Dermis microvascular lymphatic vessel endothelial cell (primary cell): ENCODE measurements around the gene ZC3H12C. TPM values are rescaled to one million over a fixed set of nuclear protein-coding genes. Genes with fewer than 3 reads are reported as not detected.
"Not testable (repeated sequence)": the region's sequence is repeated elsewhere in the genome, so short reads cannot be mapped to it uniquely, and the experiment has no call there.

Experiments
- DNase-seq, 2 donors: peaks; one replicate each; pipeline versions ENCODE4 v3.0.0 to v3.0.0-alpha.2; 2010; ENCODE audit warnings: low read depth in 2 of 2
- total RNA-seq: library from RNA; depleted of rRNA; stranded (reverse); fragments of >200 nt; gene quantifications from 2 replicates; pipeline ENCODE4 v1.2.1, GENCODE V29; 2014

Gene ZC3H12C
- 10.5 and 11.4 TPM in 2 replicates for total RNA-seq

DNA sequence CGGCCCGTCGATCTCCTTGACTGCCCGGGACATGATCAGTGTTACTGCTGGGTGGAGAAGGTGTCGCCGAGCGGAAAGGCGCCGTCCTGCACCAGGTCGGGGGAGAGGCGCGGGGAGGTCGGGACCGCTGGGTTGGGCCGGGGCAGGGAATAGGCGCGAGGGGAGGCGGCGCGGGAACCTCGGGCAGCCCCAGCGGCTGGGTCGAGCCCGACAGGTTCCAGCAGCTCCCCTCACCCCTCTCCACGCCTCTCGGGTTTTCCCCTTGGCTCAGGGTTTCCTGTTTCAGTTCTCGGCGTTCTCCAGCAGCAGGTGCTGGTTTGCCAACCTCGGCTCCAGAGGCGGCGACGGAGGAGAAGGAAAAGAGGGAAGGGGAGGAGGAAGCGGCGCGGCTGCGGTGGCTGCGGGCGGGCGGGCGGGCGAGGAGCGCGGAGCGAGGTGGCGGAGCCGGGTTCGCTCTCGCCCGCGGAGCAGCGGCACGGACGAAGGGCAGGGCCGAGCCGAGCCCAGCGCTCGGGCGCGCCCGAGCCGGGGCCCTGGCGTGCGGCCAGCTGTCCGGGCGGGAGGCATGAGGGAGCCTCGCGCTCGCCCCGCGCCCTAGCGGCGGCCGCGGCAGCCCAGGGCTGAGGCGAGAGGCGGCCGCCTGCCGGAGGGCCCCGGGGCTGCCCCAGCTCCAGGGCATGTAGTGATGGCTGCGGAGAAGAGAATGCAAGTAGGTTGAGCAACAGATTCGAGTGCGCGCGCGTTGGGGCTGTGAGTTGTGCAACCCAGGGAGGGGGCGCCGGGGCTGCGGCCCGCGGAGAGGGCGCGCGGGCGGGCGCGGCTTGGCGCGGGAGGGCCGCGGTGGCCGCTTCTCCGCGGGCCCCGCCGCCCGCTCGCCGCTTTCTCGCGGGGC lies at the start of gene ZC3H12C:
Gene ZC3H12C (plus strand): TSS at position 878 of the 892 bp plus-strand sequence. CDS start 20 bp downstream, outside the sequence.
- DNase-seq = peak; percentile 81 to 94

DNA sequence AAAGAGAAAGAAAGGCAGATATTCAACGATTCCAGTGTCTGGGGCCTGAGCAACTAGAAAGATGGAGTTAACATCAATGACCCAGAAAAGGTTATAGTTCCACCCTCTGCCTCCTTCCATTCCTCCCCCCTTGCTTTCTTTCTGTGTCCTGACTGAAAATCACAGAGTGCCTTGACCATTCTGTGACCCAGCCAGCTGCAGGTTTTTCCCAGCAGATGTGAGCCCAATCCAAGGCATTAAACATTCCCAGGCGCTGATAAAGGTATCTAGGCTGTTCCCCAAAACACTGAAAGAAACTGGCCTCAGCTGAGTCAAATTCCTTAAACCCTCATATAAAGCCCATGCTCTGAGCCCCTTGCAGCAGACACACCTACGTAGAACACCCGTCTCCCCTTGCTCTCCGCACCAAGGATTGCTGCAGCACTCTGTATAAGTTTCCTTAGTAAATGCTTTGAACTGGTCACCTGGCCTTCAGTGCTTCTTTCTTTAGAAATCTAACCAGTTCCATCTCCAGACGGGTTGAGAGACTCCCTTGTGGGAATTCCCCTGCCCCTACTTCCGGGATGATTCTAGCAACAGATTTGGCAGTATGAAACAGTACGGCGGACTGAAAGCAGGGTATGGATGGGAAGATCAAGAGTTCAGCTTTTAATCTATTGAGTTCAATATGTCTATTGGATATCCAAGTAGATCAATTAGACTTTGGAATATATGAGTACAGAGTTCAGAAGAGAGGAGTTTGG lies 48.8 kb upstream of the ZC3H12C start:
- DNase-seq = no peak

DNA sequence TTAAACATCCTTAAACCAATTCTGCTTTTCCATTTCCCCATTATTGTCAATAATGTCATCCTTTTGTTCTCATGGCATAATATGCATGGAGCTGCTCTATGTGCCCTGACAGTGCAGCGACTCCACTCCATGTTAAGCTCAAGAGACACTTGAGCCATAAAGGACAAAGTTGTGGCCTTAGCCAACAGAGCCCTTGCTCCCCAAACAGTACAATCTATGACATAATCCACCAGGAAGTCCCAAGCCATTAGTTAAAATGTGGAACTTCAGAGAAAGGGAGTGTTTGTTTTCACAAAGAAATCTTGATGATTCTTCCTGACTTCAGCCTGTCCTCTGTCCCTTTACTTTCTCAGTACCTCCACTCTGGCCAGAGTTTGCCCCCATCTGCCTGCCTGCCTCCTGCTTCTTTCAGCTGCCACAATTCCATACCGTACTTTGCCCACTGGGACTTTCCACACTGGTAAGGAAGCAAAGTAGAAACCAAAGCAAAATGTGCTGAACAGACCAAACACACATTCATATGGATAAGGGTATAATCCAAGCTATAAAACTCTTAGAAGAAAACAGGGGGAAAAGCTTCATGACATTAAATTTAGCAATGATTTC lies 46.3 kb upstream of the ZC3H12C start:
- no peak for DNase-seq

DNA sequence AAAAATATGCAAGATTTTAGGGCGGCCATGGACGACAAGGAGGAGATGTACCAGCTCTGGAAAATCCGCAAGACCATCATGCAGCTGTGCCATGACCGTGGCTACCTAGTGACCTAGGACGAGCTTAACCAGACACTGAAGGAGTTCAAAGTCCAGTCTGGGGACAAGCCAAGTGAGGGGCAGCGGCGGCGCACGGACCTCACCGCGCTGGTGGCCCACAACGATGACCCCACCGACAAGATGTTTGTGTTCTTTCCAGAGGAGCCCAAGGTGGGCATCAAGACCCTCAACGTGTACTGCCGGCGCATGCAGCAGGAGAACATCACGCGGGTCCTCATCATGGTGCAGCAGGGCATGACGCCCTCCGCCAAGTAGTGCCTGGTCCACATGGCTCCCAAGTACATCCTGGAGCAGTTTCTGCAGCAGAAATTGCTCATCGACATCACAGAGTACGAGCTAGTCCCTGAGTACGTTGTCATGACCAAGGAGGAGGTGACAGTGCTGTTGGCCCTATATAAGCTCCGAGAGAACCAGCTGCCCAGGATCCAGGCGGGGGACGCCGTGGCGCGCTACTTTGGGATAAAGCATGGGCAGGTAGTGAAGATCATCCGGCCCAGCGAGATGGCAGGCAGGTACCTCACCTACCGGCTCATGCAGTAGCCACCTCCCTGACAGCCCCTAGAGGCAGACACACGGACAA lies 43.5 kb upstream of the ZC3H12C start:
- no peak for DNase-seq

DNA sequence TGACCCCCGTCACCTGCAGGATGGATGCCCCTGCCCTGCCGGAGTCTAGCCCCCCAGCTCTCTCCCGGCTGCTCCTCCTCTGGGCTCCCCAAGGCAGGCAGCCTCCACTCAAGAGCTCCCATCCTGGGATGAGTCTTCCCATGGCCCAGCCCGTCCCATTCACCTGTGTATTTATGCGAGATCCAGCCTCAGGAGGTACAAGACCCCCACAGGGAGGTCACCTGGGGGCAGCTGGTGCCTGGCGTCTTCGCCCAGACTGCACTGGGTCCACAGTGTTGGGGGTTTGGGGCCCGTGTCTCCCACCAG lies 43.0 kb upstream of the ZC3H12C start:
- no peak for DNase-seq

DNA sequence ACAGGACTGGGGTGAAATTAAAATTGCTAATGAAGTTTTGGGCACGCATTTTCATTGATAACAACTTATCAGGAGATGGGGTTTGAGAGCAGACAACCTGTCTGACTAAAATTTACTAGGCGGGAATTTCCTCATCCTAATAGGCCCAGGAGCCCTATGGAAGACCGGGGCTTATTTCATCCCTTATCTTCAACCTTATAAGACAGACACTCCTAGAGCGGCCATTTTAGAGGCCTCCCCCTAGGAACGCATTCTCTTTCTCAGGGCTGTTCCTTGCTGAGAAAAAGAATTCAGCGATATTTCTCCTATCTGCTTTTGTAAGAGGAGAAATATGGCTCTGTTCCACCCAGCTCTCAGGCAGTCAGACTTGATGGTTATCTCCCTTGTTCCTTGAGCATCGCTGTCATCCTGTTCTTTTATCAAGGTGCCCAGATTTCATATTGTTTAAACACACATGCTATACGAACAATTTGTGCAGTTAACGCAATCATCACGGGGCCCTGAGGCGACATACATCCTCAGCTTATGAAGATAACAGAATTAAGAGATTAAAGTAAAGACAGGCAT lies 39.3 kb upstream of the ZC3H12C start:
- DNase-seq = no peak

DNA sequence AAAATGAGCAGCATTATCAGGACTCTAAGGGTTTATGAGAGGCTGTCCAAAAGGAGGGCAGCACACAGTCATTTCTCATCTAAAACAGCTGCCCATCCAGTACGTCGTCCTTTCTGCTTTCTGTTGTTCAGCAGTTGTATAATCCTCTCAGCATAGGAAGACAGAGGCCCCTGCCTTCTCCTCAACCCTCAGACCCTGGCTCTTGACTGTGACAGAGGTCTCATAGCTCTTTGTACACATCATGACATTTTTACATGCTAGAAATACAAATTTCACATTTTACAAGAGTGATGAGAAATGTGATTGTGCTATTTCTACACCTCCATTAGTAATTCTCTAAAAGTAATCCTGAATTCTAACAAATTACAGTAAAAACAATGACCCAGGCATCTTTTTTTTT lies 36.2 kb upstream of the ZC3H12C start:
- DNase-seq = no peak

DNA sequence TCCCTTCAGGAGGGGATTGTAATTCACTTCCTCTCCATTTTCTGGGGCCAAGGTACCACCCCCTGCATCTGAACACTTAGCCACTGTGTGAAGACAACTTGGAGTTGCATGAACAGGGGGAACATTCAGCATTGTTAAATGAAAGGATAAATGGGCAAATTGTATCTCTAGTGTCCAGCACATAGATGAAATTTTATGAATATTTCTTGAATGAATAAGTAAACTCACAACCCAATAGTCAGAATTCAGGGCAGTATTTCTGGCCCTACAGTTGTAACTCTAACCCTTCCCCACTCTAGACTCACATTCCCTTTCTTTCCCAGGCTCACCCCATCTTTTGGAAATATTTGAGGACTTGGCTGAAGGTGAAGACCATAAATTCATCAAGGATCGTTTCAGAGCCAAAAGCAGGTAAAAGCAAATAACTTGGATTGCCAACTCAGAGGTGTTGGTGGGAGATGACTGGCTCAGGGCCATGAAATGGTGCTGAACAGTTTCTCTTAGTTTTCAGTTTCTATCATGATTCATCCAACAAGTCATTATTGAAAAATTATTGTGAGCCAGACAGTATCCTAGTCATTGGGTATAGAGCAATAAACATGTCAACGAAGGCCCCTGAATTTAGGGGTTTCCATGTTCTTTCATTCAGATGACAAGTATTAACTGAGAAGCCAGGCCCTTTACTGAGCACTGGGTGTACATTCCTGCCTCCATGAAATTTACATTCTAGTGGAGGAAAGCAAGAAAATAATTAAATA lies 33.3 kb upstream of the ZC3H12C start:
- no peak for DNase-seq

DNA sequence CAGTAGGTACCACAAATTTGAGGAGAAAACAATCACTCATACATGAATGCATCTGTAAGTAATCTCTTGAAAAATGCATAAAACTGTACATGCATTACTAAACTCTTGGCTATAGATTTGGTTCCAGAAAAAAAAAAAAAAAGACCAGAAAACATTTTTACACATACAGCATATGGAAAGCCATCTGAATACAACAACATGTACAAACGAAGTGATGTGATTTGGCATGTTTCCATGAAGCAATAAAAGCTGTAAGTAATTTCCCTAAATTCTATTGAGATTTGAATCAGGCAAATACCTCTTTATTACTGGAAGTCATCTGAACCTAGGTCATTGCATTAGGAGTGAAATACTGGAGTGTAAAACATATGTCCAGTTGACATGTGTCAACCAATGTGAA lies 31.9 kb upstream of the ZC3H12C start:
- DNase-seq = no peak

DNA sequence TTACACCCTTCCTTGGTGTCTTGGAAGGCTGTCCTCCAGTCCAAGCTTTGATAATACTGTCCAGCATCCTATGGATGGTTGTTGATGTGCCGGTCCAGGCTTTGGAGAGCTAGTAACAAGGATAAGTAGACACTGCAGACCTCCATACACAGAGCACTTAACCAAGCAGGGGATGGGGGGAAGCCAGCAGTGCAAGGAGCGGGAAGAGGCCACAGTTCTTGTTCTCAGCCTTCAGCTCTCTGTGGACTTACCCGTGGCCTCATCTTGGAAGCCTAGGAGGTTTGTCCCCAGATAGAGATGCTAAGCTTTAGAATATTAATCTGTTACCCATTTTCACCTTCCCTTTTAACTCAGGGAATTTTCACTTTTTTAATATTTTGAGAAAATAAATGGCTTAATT lies 30.9 kb upstream of the ZC3H12C start:
- no peak for DNase-seq

DNA sequence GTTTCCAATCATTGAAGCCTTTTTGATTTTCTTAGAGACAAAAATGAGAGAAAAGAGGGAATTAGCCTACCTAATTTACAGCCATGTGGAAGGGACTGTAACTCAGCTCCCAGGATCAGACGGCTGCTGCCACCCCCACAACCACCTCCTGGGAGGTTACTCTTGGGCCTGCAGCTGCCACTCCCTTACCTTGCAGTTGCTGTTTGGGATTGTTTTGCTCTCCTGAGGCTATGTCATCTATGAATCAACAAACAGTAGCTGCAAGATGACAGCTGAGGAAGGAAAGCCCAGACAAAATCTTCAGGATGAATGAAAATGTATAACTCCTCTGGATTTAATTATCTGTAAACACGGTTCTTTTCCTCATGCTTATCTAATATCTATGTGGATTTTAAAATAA lies 28.0 kb upstream of the ZC3H12C start:
- DNase-seq = no peak

DNA sequence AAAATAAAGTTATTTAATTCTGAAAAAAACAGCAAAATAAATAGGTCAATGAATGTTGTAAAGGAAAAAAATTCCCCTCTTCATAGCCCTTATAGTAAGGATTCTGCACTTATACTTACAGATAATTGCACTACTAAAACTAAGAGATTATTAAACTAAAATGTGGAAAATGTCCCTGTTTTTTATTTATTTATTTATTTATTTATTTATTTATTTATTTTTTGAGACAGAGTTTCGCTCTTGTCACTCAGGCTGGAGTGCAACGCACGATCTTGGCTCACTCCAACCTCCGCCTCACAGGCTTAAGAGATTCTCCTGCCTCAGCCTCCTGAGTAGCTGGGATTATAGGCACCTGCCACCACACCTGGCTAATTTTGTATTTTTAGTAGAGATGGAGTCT lies 25.2 kb upstream of the ZC3H12C start:
- DNase-seq = not testable (repeated sequence)

DNA sequence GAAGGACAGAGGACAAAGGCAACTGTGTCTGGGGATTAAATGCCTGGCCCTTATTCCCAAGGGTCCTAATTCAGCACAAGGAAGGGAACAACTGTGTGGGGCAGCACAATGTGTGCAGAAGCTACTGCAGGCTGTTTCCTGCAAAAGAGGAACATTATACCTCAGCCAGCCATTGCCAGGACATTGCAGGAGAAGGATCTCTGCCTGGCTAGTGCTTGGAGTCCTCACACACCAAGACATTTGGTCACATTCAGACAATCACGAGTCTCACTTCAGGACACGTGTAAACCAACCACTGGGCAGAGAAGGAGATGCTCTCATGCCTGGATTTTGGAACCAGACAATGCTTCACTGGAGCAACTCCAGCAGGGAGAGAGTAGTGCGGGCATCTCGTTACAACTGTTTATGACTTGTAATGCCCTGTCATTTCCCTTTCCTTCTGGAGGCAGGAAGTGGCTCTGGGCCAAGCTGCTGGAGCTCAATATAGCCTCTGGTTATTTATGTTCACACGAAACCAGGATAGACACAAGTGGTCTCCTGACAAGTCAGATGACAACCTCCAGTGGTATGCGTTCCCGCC lies 23.9 kb upstream of the ZC3H12C start:
- DNase-seq = peak; percentile 99 to 100

DNA sequence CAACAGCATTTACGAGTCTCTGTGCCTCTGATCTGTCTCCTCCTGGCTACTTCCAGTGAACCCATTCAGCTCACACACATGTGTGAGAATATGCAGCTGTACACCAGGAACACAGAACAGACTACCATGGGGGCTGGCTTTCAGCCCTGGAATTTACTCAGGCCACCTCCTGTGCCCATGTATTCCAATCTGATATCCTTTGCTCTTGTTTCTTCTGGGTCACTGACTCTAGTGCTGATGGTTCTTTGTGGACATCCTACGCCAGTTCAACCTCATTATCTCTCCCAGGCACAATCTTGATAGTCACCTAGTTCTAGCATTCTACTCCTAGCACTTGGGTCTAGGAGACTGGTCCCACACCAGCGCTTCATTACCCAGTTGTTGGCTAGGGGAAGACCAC lies 23.0 kb upstream of the ZC3H12C start:
- DNase-seq = peak in 1 of 2 donors; percentile 33

DNA sequence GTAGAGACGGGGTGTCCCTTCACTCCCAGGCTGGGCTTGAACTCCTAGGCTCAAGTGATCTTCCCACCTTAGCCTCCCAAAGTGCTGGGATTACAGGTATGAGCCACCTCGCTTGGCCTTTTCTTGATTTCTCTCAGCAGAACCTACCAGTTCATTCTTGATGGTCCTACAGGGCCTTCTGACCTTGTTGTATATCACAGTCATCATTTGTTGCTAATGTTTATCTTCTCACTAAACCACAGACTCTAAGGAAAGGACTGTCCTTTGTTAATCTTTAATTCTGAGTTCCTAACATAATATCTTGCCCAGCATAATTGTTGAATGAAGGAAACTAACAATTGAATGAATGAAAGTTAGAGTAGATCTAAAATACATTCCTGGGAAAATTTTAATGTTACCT lies 22.0 kb upstream of the ZC3H12C start:
- no peak for DNase-seq

DNA sequence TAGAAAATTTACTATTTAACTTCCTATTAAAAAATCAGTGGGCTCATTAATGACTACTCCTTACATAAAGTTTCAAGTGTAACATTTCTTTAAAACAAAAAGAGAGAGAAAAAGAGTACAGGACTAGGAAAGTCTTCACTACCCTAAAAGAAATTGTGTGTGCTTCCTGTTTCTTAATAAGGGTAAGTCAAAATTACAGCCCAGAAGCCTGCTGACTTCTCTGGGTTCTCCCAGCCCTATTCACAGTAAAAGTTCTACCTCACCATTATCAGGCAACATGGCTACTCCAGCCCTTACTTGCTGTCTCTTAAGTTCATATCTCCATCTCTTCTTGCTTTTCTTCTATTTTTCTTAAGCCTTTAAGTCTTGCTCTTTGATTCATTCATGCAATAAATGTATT lies 20.3 kb upstream of the ZC3H12C start:
- no peak for DNase-seq

DNA sequence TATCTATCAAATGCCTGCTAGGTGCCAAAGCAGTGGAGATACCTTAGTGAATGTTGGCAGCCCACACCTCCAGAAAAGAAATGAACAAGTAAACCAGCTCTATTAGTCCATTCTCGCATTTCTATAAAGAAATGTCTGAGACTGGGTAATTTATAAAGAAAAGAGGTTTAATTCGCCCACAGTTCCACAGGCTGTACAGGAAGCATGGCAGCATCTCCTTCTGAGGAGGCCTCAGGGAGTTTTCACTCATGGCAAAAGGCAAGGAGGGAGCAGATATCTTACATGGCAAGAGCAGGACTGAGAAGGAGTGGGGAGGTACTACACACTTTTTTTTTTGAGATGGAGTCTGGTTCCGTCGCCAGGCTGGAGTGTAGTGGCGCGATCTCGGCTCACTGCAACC lies 18.7 kb upstream of the ZC3H12C start:
- no peak for DNase-seq

DNA sequence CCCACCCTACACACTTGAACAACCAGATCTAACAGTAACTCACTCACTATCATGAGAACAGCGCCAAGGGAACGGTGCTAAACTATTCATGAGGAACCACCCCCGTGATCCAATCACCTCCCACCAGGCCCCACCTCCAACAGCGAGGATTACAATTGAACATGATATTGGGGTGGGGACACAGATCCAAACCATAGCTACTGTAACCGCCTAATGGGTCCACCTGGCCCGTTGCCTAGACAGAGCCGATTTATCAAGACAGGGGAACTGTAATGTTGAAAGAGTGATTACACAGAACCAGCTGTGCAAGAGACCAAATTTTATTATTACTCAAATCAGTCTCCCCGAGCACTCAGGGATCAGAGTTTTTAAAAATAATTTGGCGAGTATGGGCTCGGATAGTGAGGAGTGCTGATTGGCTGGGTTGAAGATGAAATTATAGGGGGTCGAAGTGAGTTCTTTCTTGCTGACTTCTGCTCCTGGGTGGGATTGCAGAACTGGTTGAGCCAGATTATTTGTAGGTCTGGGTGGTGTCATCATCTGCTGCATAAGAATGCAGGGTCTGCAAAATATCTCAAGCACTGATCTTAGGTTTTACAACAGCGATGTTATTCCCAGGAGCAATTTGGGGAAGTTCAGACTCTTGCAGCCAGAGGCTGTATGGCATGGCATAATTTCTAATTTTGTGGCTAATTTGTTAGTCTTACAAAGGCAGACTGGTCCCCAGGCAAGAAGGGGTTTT lies 17.9 kb upstream of the ZC3H12C start:
- DNase-seq = no peak

DNA sequence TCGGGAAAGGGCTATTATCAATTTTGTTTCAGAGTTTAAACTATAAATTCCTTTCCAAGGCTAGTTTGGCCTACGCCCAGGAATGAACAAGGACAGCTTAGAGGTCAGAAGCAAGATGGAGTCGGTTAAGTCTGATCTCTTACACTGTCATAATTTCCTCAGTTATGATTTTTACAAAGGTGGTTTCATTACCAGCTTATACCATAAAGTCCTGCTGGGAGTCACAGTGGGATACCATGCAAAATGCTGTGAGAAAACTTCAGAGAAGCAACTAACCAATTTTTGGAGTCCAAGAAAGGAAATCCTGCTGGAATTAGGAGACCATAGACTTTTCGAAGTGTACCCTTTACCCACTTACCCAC lies 17.4 kb upstream of the ZC3H12C start:
- no peak for DNase-seq
